Activated gamma-delta T cell treated with anti-CD3 and anti-CD28 coated beads, Interleukin-2, amount 50 U/mL, for 16 hours (primary cell): ENCODE data around the gene AK8.

Source experiments
- DNase-seq: peaks from one replicate; pipeline ENCODE4 v3.0.0-alpha.2; 2020; ENCODE audit warnings: low read depth

Gene AK8

DNA sequence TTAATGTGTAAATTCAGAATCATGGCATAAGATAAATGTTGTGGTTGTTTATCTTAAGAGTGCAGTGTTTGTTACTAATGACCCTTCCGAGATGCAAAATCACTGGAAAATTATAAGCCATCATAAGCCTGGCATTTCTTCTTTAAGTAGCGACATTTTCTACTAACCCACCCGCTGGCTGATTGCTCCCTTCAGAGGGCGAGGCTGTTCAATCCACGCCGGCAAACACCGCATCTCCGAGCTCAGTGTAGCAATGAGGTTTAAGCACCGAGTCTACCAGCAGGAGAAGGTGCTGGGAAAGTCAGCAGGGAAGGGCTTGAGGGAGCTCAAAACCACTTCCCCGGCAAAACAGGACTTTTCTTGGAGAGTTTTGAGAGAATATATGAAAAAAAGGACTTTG lies 52.7 kb downstream of the AK8 start:
- DNase-seq, result no peak

DNA sequence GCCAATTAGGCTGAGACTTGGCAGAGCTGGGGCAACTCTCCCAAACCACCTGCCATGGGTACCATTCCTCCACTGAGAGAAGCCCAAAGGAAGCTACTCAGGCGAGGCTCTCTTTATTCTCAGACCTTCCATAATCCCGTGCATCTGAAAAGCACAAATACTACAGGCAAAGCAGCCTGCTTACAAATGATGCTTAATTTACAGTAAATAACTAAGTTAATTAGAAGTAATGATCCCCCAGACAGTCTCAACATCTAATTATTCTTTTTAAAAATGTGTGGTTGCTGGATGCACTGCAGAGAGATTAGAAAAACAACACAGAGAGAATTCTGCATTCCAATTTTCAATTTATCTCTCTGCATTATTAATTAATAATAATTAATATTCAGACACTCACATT lies 53.1 kb downstream of the AK8 start:
- DNase-seq, result no peak

DNA sequence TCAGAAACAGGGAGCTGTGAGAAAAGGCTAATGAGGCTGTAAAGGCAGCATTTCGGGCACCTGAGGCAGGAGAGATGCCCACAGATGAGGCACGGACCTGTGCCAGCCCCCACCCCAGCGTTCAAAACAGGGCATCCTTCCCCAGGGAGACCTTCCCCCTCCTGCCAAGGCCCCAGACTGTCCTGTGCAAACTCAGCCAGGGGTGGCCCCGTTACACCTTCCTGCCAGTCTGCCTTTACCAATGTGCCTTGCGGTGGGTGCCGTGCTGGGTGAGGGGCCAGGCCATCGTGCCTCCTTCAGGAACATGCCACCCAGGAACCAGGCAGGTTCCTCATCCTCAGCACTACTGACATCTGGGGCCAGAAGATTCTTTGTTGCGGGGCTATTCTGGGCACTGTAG lies 53.9 kb downstream of the AK8 start:
- DNase-seq, result no peak

- no peak for DNase-seq
Observed at GRCh38 chr9:132823370-132824145, 54.5 kb downstream of the AK8 start.

DNA sequence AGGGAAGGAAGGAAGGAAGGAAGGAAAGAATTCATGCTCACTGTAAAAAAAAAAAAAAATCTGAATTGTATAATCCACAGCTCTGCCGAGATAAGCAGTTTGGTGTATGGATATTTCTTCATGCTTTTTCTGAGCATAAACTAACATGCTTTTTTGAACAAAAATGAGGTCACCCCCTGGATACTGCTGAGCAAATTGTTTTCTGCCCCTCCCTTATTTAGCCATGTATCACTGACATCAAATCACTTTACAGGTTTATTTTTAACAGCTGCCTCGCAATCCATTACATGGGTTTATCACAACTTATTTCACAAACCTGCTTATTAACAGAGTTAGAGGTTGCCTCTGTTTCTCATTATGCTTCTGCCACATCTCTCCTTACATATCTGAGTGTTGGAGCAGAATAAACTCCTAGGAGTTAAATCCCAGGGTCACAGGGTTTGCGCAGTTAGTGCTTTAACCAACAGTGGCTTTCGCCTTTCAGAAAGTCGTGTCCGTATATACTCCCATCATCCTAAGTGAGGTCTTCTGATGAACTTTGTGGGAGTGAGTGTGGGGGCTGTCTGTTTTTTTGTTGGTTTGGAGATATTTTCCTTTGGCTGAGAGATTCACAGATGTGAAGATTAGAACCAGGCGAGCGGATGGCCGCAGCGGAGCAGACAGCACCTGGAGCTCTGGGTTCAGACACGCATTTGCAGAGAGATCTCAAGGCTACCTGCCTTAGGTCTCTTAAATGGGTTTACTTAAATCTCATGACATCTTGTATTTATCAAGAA lies 57.7 kb downstream of the AK8 start:
- no peak for DNase-seq

- no peak for DNase-seq
Observed at GRCh38 chr9:132818588-132818987, 59.5 kb downstream of the AK8 start.

GRCh38 chr9:132814937-132815336 lies 63.1 kb downstream of the AK8 start:
- no peak for DNase-seq

DNA sequence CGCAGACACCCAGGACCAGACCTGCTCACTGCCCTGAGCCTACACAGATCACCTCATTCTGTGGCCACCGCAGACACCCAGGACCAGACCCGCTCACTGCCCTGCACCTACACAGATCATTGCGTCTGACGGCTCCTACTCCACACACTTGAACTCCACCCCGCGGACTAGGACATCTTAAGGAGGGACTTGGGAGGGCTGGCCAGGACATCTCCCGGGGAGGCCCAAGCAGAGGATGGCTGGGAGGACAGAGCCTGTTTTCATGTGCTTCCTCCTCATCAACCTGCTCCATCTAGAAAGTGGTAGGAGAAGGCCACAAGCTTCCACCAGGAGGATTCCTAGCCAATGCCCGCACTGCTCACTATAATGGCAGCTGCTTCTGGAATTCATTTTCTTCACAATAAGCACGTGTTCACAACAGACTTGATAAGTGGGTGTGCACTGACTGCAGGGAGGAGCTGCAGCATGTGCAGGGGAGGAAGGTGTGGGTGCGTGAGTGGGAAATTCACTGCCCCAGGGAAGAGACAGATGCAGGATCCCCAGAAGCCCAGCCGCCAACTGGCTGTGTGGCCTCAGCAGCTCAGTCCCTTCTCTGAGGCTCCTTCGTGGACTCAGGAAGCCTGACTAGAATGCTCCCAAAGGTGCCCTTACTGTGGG lies 64.8 kb downstream of the AK8 start:
- no peak for DNase-seq

GRCh38 chr9:132811985-132812384 lies 66.1 kb downstream of the AK8 start:
- no peak for DNase-seq

- DNase-seq, result no peak
Observed at GRCh38 chr9:132810314-132810713, 67.8 kb downstream of the AK8 start.

GRCh38 chr9:132809677-132810271 lies 68.3 kb downstream of the AK8 start:
- no peak for DNase-seq

DNA sequence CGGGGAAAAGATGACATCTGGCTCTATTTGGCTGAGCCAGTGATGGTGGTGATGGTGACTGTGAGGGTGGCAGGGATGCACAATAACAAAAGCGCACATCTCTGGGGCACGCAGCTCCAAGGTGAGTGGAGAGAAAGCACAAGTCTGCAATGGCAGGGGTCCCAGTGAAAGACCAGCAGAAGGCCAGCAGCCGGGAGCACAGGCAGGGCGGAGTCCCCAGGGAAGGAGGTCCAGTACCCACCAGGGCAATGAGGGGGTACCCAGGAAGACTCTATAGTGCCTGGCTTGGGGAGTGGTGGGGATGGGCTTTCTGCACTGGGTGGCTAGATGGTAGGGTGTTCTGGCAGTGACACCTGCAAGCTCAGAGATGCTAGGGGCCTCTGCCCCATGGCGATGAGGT lies 69.4 kb downstream of the AK8 start:
- no peak for DNase-seq

DNA sequence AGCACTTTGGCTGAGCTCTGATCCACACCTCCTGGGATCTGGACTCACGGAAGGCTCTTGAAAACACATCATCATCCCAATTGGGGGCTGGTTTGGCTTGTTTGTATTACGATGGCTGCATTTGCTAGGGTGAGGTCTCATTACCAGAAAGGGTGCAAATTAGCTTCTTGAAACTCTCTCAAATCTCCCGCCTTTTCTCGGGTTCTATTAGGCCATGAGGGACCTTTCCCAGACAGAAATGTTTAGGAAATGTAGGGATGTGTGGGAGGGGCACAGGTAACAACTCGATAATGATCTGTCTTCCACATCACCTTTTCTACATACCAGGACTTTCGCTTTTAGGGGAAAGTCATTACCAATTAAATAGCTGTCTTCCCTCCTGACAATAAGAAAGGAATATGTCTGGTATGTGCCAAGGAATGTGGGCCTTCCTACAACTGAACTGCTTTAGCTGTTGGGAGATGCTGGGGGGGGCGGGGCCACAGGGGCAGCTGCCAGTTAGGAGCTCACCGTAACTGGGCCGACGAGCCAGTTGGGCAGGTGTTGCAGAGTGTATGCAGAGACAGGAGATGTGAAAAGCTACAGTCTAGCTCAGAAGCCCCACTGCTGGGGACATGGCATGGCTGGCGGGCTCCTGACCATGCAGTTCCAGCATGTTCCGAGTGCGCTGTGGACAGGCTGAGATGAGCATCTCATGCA lies 71.2 kb downstream of the AK8 start:
- DNase-seq, result no peak

GRCh38 chr9:132806306-132806705 lies 71.8 kb downstream of the AK8 start:
- no peak for DNase-seq

GRCh38 chr9:132804576-132805295 lies 73.3 kb downstream of the AK8 start:
- no peak for DNase-seq

DNA sequence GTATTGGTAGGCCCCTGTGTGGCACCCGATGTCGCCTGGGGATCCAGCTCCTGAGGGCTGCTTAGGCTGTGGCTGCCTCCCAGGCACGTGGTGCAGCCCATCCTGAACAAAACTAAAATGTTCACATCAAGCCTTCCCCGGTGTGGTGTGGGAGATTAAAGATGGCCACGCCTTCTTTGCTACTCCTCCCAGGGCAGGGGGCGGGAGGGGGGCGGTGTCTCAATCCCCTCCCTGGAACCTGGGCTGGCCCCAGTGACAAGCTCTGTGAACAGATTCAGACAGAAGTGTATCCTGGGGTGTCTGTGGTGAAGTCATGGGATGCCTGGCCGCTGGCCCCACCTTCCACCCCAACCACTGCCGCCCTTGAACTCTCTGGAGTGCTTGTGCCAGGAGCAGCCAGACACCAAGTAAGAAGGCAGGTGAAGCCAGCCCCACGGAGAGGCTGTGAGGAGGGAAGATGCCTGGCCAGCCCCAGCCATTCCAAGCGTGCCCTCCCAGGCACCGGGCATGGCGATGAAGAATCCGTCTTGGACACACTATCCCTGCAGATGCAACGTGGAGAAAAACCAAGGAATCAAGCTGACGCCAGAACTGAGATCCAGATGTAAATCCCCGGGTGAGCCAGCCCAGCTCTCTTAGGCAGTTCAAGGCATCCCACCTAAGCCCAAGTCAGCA lies 75.8 kb downstream of the AK8 start:
- no peak for DNase-seq

- no peak for DNase-seq
Observed at GRCh38 chr9:132801659-132802058, 76.4 kb downstream of the AK8 start.

DNA sequence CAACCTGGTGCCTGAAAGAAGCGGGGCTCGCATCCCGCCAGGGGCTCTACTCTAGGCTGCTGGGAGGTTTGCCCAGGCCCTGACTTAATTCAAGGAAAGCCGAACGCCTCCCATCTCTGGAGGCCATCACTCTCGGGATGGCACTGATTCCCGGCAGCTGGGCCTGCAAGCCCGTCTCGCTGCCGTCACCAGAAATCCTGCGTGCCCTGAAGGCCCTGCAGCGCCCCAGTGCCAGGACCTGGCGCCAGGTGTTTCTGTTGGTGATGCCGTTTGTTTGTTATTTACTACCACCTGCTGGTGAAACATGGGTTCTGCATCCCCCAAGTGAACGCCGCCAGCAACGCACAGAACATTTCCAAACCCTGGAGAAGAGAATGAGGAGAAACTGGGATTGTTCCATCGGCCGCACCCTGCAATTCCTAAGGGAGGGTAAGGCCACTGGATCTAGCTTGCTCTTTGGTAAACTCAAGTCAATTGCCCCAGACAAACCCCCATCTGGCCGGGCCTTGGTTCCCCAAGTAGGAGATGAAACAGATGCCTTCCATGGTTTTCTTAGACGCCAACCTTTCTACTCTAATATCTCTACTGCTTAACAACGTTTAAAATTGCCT lies 77.9 kb downstream of the AK8 start:
- DNase-seq, result peak; percentile 34

- DNase-seq, result no peak
Observed at GRCh38 chr9:132798817-132799790, 79.0 kb downstream of the AK8 start.
